ENCODE results near the gene SORCS2.

The SORCS2 gene

GRCh38 chr4:7432531-7433375, 240.4 kb downstream of the SORCS2 start:
- Histone ChIP-seq H3K36me3 (replicated peaks) (no peaks in the 10 kb centered on the region), H3K27ac (no peak overlapping the region), H3K4me3 (ENCODE audit: low read depth, low read length) (no peak overlapping the region), H3K27me3 (replicated peaks) (no peaks in the 10 kb centered on the region)
- in situ Hi-C loops (cut with HindIII; ENCODE audit: low pct_ligation_motif_present, low sequenced_read_pairs) = no loop called here
- no peak for DNase-seq
- TF ChIP-seq, protein P1, sequence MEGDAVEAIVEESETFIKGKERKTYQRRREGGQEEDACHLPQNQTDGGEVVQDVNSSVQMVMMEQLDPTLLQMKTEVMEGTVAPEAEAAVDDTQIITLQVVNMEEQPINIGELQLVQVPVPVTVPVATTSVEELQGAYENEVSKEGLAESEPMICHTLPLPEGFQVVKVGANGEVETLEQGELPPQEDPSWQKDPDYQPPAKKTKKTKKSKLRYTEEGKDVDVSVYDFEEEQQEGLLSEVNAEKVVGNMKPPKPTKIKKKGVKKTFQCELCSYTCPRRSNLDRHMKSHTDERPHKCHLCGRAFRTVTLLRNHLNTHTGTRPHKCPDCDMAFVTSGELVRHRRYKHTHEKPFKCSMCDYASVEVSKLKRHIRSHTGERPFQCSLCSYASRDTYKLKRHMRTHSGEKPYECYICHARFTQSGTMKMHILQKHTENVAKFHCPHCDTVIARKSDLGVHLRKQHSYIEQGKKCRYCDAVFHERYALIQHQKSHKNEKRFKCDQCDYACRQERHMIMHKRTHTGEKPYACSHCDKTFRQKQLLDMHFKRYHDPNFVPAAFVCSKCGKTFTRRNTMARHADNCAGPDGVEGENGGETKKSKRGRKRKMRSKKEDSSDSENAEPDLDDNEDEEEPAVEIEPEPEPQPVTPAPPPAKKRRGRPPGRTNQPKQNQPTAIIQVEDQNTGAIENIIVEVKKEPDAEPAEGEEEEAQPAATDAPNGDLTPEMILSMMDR (IDR thresholded peaks at IDR 0.05; ENCODE audit: low read depth, low read length, missing control alignments) = no peak

GRCh38 chr4:7433376-7434140, 241.2 kb downstream of the SORCS2 start:
- TF ChIP-seq, protein P1 (IDR thresholded peaks at IDR 0.05; ENCODE audit: low read depth, low read length, missing control alignments) = no peak
- no peaks in the 10 kb centered on the region for H3K27me3 ChIP-seq (replicated peaks)
- H3K36me3 ChIP-seq (replicated peaks) = no peaks in the 10 kb centered on the region
- in situ Hi-C loops (cut with HindIII; ENCODE audit: low pct_ligation_motif_present, low sequenced_read_pairs) = no loop called here
- no peak for DNase-seq
- no peak overlapping the region for H3K4me3 ChIP-seq (ENCODE audit: low read depth, low read length)
- H3K27ac ChIP-seq = no peak overlapping the region

DNA sequence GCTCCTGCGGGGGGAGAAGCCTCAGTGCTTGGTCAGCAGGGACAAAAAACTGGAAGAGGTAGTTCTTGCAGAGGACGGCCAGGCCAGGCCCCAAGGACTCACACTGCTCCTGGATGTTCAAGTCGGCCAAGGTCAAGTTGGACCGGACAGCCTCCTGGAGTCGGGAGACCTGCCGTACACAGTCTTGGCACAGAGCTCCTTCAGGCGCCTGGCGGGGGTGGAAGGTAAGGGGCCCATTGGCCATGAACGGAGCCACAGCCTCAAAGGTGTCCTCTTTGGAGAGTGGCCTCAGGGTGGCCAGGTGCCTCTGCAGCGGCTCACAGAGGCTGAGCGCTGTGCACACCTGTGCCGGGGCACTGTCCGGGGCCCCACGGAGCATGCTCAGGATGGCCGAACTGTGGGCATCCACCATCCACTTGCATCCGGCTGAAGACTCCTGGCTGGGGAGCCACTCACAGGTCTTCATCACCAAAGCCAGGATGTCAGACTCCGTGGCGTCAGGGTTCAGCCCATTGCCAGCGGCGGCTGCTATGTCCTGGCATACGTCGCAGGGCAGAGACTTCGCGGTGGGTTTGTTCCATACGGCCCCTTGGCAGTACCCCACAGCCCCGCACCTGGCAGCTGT, 241.9 kb downstream of the SORCS2 start:
- no peaks in the 10 kb centered on the region for H3K36me3 ChIP-seq (replicated peaks)
- TF ChIP-seq, protein P1 (IDR thresholded peaks at IDR 0.05; ENCODE audit: low read depth, low read length, missing control alignments) = no peak

GRCh38 chr4:7434766-7435150, 242.4 kb downstream of the SORCS2 start, which contains the start of gene PSAPL1:
Gene PSAPL1 (minus strand): TSS chr4:7434930. CDS start chr4:7434879, 51 bp downstream.
- H3K27ac ChIP-seq = no peak within 1 kb of the TSS
- peak; percentile 11 for DNase-seq
- H3K36me3 ChIP-seq (replicated peaks) = no peaks in the 10 kb centered on the region
- TF ChIP-seq, protein P1 (IDR thresholded peaks at IDR 0.05; ENCODE audit: low read depth, low read length, missing control alignments) = no peak
- peaks cover 2% of the 10 kb centered on the region for H3K27me3 ChIP-seq (replicated peaks)
- in situ Hi-C loops (cut with HindIII; ENCODE audit: low pct_ligation_motif_present, low sequenced_read_pairs) = no loop called here
- no peak within 1 kb of the TSS for H3K4me3 ChIP-seq (ENCODE audit: low read depth, low read length)

More for the DNA sequence above, 241.9 kb downstream of the SORCS2 start:
- in situ Hi-C loops (cut with HindIII; ENCODE audit: low pct_ligation_motif_present, low sequenced_read_pairs) = no loop called here
- H3K27me3 ChIP-seq (replicated peaks) = no peaks in the 10 kb centered on the region
- H3K4me3 ChIP-seq (ENCODE audit: low read depth, low read length) = no peak overlapping the region
- H3K27ac ChIP-seq = no peak overlapping the region
- no peak for DNase-seq

DNA sequence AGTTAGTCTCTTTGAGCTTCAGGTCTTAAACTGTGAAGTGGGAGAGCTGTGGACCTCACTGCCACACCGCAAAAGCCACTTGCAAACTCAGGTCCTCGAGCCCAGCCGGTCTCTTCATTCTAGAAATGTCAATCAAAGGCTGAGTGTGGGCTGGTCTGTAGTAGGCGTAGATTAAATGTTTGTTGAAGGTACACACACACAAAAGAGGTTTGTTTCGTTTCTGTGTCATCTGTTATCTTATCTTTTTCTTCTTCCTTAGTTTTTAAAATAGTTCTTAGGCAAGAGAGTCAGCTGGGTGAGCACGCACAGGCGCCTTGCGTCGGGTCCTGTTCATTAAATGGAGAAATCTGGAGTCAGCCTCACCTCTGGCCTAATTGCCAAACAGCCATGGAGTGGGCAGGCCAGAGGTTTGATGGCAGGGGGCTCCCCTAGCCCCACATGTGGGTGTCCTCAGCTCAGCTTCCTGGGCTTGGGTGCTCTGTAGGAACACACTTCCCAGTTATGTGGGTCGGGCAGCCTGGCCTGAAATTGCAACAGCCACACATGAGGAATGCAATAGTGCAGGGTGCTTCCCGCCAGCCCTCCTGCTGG, 243.2 kb downstream of the SORCS2 start:
- Histone ChIP-seq H3K27ac (no peak overlapping the region), H3K27me3 (replicated peaks) (peaks cover 2% of the 10 kb centered on the region), H3K4me3 (ENCODE audit: low read depth, low read length) (no peak overlapping the region), H3K36me3 (replicated peaks) (no peaks in the 10 kb centered on the region)
- TF ChIP-seq, protein P1 (IDR thresholded peaks at IDR 0.05; ENCODE audit: low read depth, low read length, missing control alignments) = no peak
- peak; percentile 3 for DNase-seq
- in situ Hi-C loops (cut with HindIII; ENCODE audit: low pct_ligation_motif_present, low sequenced_read_pairs) = no loop called here

Measured in brain microvascular endothelial cell (primary cell).